Measurements from ENCODE around the gene NCCRP1.

DNA sequence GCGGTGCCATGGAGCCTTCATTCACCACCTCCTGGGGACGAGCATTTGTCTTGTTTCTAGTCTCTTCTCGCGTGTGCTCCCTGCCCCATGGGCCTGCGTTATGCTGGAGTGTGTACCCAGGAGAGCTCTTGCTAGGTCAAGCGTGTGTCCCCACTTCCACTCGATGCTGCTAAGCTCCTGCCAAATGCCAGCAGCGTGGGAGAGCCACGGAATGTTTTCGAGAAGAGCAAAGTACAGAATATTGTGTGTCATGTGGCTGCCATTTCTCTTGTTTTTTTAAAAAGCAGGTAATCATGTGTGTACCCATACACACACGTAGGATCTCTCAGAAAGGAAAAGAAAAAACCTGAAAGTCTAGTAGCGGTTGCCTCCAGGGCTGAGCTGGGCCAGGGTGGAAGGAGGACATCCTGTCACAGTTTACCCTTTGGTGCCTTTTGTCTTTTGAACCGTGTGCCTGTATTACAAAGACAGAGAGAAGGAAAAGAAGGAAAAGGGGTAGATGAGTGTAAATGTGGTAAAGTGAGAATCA is 42.6 kb upstream of the NCCRP1 start:
- TF ChIP-seq, protein P1, sequence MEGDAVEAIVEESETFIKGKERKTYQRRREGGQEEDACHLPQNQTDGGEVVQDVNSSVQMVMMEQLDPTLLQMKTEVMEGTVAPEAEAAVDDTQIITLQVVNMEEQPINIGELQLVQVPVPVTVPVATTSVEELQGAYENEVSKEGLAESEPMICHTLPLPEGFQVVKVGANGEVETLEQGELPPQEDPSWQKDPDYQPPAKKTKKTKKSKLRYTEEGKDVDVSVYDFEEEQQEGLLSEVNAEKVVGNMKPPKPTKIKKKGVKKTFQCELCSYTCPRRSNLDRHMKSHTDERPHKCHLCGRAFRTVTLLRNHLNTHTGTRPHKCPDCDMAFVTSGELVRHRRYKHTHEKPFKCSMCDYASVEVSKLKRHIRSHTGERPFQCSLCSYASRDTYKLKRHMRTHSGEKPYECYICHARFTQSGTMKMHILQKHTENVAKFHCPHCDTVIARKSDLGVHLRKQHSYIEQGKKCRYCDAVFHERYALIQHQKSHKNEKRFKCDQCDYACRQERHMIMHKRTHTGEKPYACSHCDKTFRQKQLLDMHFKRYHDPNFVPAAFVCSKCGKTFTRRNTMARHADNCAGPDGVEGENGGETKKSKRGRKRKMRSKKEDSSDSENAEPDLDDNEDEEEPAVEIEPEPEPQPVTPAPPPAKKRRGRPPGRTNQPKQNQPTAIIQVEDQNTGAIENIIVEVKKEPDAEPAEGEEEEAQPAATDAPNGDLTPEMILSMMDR (IDR thresholded peaks at IDR 0.05) = no peak
- TF ChIP-seq SIN3A (IDR thresholded peaks at IDR 0.05; ENCODE audit: borderline replicate concordance, insufficient read depth, low read depth, low read length) = no peak
- TF ChIP-seq, protein P2, sequence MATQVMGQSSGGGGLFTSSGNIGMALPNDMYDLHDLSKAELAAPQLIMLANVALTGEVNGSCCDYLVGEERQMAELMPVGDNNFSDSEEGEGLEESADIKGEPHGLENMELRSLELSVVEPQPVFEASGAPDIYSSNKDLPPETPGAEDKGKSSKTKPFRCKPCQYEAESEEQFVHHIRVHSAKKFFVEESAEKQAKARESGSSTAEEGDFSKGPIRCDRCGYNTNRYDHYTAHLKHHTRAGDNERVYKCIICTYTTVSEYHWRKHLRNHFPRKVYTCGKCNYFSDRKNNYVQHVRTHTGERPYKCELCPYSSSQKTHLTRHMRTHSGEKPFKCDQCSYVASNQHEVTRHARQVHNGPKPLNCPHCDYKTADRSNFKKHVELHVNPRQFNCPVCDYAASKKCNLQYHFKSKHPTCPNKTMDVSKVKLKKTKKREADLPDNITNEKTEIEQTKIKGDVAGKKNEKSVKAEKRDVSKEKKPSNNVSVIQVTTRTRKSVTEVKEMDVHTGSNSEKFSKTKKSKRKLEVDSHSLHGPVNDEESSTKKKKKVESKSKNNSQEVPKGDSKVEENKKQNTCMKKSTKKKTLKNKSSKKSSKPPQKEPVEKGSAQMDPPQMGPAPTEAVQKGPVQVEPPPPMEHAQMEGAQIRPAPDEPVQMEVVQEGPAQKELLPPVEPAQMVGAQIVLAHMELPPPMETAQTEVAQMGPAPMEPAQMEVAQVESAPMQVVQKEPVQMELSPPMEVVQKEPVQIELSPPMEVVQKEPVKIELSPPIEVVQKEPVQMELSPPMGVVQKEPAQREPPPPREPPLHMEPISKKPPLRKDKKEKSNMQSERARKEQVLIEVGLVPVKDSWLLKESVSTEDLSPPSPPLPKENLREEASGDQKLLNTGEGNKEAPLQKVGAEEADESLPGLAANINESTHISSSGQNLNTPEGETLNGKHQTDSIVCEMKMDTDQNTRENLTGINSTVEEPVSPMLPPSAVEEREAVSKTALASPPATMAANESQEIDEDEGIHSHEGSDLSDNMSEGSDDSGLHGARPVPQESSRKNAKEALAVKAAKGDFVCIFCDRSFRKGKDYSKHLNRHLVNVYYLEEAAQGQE (IDR thresholded peaks at IDR 0.05; ENCODE audit: insufficient read depth in 1 of 2, low read depth in 2 of 2, low read length in 1 of 2) = no peak

Measured in Panc1 (cell line).